ENCODE measurements around the gene METAP2.
"Not testable (repeated sequence)": the region's sequence is repeated elsewhere in the genome, so short reads cannot be mapped to it uniquely, and the experiment has no call there.

The METAP2 gene

DNA sequence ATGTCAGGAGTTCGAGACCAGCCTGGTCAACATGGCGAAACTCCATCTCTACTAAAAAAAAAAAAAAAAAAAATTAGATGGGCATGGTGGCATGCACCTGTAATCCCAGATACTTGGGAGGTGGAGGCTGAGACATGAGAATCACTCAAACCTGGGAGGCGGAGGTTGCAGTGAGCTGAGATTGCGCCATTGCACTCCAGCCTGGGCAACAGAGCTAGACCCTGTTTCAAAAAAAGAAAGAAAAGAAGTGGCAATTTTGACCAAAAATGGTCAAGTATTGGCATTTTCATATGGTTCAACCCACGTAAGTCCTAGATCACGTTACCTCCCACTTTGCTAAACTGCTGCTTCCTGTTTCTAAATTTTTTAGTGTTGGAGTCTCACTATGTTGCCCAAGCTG, 8.6 kb downstream of the METAP2 start:
- H3K27me3 ChIP-seq (ENCODE audit: control insufficient read depth in 1 of 2, insufficient read depth in 2 of 2, low read length in 2 of 2); H3K4me3 ChIP-seq (ENCODE audit: low read length in 2 of 2); H3K9ac ChIP-seq (ENCODE audit: low read length in 2 of 2); H3K27ac ChIP-seq (ENCODE audit: low read length); H3K4me1 ChIP-seq (ENCODE audit: control insufficient read depth, insufficient read depth, low read length); H3K9me3 ChIP-seq (ENCODE audit: control insufficient read depth in 2 of 2, low read length in 2 of 2): not testable (repeated sequence)
- H3K36me3 ChIP-seq (ENCODE audit: control insufficient read depth in 2 of 2, insufficient read depth in 2 of 2, low read length in 2 of 2): peaks cover 11 to 17% of the 10 kb centered on the region in 2 donors

DNA sequence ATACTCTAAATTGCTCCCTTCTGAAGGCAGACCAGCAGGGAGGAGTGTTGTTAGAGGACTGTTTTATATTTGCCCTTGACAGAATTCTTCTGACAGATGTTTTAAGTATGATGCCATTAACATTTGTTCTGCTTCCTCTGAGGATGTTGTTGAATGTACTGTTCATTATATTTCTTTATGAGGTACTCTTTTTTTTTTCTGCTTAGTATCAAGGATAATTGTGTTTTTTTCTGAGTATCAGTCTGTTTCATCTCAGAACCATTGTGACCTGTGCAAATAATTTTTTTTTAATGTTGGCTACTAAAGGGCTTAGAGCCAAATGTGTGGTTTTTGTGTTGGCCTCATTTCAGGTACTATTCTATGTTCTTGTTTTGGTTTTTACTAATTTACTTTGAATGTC, 10.6 kb downstream of the METAP2 start:
- H3K9ac ChIP-seq (ENCODE audit: low read length in 2 of 2): no peak overlapping the region
- H3K27ac ChIP-seq (ENCODE audit: low read length): no peak overlapping the region
- no peaks in the 10 kb centered on the region for H3K27me3 ChIP-seq (ENCODE audit: control insufficient read depth in 1 of 2, insufficient read depth in 2 of 2, low read length in 2 of 2)
- no peaks in the 10 kb centered on the region for H3K9me3 ChIP-seq (ENCODE audit: control insufficient read depth in 2 of 2, low read length in 2 of 2)
- no peak overlapping the region for H3K4me3 ChIP-seq (ENCODE audit: low read length in 2 of 2)
- H3K4me1 ChIP-seq (ENCODE audit: control insufficient read depth, insufficient read depth, low read length): peaks cover 3% of the 10 kb centered on the region
- peaks cover 6 to 12% of the 10 kb centered on the region in 2 donors for H3K36me3 ChIP-seq (ENCODE audit: control insufficient read depth in 2 of 2, insufficient read depth in 2 of 2, low read length in 2 of 2)

DNA sequence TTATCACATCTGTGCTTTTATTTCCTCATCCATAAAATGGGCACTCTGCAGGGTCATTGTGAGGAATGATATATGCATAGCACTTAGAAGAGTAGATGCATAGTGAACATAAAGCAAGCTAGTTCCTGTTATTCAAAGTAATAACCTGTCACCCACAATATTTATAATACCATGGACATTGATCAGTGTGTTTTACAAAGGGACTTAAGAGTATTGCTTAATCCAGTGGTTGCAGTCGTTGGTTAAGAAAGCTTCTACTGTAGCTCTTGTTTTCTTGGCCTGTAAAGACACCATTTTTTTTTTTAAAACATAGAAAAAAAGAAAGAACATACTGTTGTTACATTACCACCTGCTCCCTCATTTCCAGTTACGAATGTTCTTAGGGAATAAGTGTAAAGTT, 13.1 kb downstream of the METAP2 start:
- H3K4me1 ChIP-seq (ENCODE audit: control insufficient read depth, insufficient read depth, low read length): no peaks in the 10 kb centered on the region
- H3K27me3 ChIP-seq (ENCODE audit: control insufficient read depth in 1 of 2, insufficient read depth in 2 of 2, low read length in 2 of 2): no peaks in the 10 kb centered on the region
- no peaks in the 10 kb centered on the region for H3K9me3 ChIP-seq (ENCODE audit: control insufficient read depth in 2 of 2, low read length in 2 of 2)
- H3K27ac ChIP-seq (ENCODE audit: low read length): no peak overlapping the region
- no peak overlapping the region for H3K9ac ChIP-seq (ENCODE audit: low read length in 2 of 2)
- no peak overlapping the region for H3K4me3 ChIP-seq (ENCODE audit: low read length in 2 of 2)
- peaks cover 6 to 15% of the 10 kb centered on the region in 2 donors for H3K36me3 ChIP-seq (ENCODE audit: control insufficient read depth in 2 of 2, insufficient read depth in 2 of 2, low read length in 2 of 2)

DNA sequence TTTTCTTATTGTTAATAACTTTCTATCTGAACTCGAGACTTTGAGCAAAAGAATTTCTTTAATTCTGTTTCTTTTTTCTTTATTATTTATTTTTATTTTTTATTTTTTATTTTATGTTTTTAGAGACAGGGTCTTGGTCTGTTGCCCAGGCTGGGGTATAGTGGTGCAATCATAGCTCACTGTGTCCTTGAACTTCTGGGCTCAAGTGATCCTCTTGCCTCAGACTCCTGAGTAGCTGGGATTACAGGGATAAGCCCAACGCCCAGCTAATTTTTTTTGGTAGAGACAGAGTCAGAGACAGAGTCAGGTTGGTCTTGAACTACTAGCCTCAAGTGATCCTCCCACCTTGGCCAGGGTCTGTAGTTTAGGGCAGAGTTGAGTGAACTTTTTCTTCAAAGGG, 18.5 kb downstream of the METAP2 start:
- no peak overlapping the region for H3K4me3 ChIP-seq (ENCODE audit: low read length in 2 of 2)
- no peaks in the 10 kb centered on the region for H3K27me3 ChIP-seq (ENCODE audit: control insufficient read depth in 1 of 2, insufficient read depth in 2 of 2, low read length in 2 of 2)
- peaks cover 9 to 31% of the 10 kb centered on the region in 2 donors for H3K36me3 ChIP-seq (ENCODE audit: control insufficient read depth in 2 of 2, insufficient read depth in 2 of 2, low read length in 2 of 2)
- no peak overlapping the region for H3K9ac ChIP-seq (ENCODE audit: low read length in 2 of 2)
- no peaks in the 10 kb centered on the region for H3K9me3 ChIP-seq (ENCODE audit: control insufficient read depth in 2 of 2, low read length in 2 of 2)
- no peaks in the 10 kb centered on the region for H3K4me1 ChIP-seq (ENCODE audit: control insufficient read depth, insufficient read depth, low read length)
- no peak overlapping the region for H3K27ac ChIP-seq (ENCODE audit: low read length)

DNA sequence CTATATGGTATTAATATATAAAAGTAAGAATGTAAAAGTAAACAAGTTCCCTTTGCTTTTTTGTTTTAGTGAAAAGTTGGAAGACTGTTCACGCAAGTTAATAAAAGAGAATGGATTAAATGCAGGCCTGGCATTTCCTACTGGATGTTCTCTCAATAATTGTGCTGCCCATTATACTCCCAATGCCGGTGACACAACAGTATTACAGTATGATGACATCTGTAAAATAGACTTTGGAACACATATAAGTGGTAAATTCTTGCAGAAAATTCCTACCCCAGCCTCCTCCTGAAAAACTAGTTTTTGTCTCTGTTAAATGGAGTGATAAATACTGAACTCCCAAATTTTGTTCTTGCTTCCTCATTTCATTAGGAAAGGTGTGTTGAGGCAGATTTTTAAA, 20.9 kb downstream of the METAP2 start:
- peaks cover 16 to 45% of the 10 kb centered on the region in 2 donors for H3K36me3 ChIP-seq (ENCODE audit: control insufficient read depth in 2 of 2, insufficient read depth in 2 of 2, low read length in 2 of 2)

DNA sequence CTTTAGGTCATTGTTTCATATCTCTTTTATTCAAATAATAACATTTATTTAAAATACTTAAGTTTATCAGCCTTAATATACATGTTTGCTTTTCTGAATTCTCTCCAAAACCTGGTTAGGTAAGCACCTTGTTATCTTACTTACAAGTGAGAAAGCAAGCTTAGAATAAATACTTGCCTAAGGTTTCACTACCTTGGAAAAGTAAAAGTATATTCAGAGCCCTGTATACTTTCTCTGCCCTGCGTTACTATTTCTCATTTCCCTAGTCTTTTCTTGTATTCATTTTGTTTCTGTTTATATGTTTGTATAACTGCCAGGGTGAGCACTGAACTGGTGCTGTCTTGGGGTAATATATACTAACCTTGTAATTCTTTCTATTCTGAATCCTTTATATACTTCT, 21.5 kb downstream of the METAP2 start:
- Histone ChIP-seq H3K9ac (ENCODE audit: low read length in 2 of 2) (no peak overlapping the region), H3K36me3 (ENCODE audit: control insufficient read depth in 2 of 2, insufficient read depth in 2 of 2, low read length in 2 of 2) (peaks cover 16 to 46% of the 10 kb centered on the region in 2 donors), H3K27me3 (ENCODE audit: control insufficient read depth in 1 of 2, insufficient read depth in 2 of 2, low read length in 2 of 2) (no peaks in the 10 kb centered on the region), H3K27ac (ENCODE audit: low read length) (no peak overlapping the region), H3K9me3 (ENCODE audit: control insufficient read depth in 2 of 2, low read length in 2 of 2) (no peaks in the 10 kb centered on the region), H3K4me1 (ENCODE audit: control insufficient read depth, insufficient read depth, low read length) (no peaks in the 10 kb centered on the region), H3K4me3 (ENCODE audit: low read length in 2 of 2) (no peak overlapping the region)

More for the DNA sequence above, 20.9 kb downstream of the METAP2 start:
- H3K9me3 ChIP-seq (ENCODE audit: control insufficient read depth in 2 of 2, low read length in 2 of 2): no peaks in the 10 kb centered on the region
- H3K4me3 ChIP-seq (ENCODE audit: low read length in 2 of 2): no peak overlapping the region
- no peak overlapping the region for H3K9ac ChIP-seq (ENCODE audit: low read length in 2 of 2)
- no peaks in the 10 kb centered on the region for H3K27me3 ChIP-seq (ENCODE audit: control insufficient read depth in 1 of 2, insufficient read depth in 2 of 2, low read length in 2 of 2)
- H3K4me1 ChIP-seq (ENCODE audit: control insufficient read depth, insufficient read depth, low read length): no peaks in the 10 kb centered on the region
- H3K27ac ChIP-seq (ENCODE audit: low read length): no peak overlapping the region

DNA sequence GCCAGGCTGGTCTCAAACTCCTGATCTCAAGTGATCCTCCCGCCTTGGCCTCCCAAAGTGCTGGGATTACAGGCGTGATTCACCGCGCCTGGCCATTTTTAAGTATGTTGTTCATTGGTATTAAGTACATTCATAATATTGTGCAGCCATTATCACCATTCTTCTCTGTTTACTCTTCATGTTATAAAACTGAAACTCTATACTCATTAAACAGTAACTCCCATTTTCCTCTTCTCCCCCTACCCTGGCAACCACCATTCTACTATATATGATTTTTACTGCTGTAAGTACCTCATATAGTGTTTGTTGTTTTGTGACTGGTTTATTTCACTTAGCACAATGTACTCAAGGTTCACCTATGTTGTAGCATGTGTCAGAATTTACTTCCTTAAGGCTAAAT, 23.1 kb downstream of the METAP2 start:
- no peaks in the 10 kb centered on the region for H3K4me1 ChIP-seq (ENCODE audit: control insufficient read depth, insufficient read depth, low read length)
- no peaks in the 10 kb centered on the region for H3K27me3 ChIP-seq (ENCODE audit: control insufficient read depth in 1 of 2, insufficient read depth in 2 of 2, low read length in 2 of 2)
- H3K4me3 ChIP-seq (ENCODE audit: low read length in 2 of 2): no peak overlapping the region
- H3K36me3 ChIP-seq (ENCODE audit: control insufficient read depth in 2 of 2, insufficient read depth in 2 of 2, low read length in 2 of 2): peaks cover 16 to 43% of the 10 kb centered on the region in 2 donors
- H3K27ac ChIP-seq (ENCODE audit: low read length): no peak overlapping the region
- H3K9ac ChIP-seq (ENCODE audit: low read length in 2 of 2): no peak overlapping the region
- H3K9me3 ChIP-seq (ENCODE audit: control insufficient read depth in 2 of 2, low read length in 2 of 2): no peaks in the 10 kb centered on the region

DNA sequence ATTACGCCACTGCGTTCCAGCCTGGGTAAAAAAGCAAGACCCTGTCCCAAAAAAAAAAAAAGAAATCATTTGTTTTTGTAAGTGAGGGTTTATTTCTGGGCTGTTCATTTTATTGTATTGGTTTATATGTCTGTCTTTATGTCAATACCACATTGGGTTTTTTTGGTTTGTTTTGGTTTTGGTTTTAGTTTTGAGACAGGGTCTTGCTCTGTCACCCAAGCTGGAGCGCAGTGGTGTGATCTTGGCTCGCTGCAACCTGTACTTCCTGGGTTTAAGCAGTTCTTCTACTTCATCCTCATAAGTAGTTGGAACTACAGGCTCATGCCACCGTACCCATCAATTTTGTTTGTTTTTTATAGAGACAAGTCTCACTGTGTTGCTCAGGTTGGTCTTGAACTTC, 25.0 kb downstream of the METAP2 start:
- Histone ChIP-seq H3K9me3 (ENCODE audit: control insufficient read depth in 2 of 2, low read length in 2 of 2) (no peaks in the 10 kb centered on the region), H3K9ac (ENCODE audit: low read length in 2 of 2) (no peak overlapping the region), H3K4me1 (ENCODE audit: control insufficient read depth, insufficient read depth, low read length) (no peaks in the 10 kb centered on the region), H3K36me3 (ENCODE audit: control insufficient read depth in 2 of 2, insufficient read depth in 2 of 2, low read length in 2 of 2) (peaks cover 21 to 42% of the 10 kb centered on the region in 2 donors), H3K27me3 (ENCODE audit: control insufficient read depth in 1 of 2, insufficient read depth in 2 of 2, low read length in 2 of 2) (no peaks in the 10 kb centered on the region), H3K27ac (ENCODE audit: low read length) (no peak overlapping the region), H3K4me3 (ENCODE audit: low read length in 2 of 2) (no peak overlapping the region)

DNA sequence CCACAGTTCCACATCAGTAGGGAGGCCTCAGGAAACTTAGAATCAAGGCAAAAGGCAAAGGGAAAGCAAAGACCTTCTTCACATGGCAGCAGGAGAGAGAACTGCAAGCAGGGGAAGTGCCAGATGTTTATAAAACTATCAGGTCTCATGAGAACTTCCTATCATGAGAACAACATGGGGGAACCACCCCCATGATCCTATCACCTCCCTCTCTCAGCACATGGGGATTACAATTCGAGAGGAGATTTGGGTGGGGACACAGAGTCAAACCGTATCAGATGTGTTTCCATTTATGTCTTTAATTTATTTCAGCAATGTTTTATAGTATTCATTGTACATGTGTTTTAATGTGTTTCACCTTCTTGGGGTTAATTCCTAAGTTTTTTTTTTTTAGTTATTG, 25.8 kb downstream of the METAP2 start:
- peaks cover 27 to 47% of the 10 kb centered on the region in 2 donors for H3K36me3 ChIP-seq (ENCODE audit: control insufficient read depth in 2 of 2, insufficient read depth in 2 of 2, low read length in 2 of 2)
- H3K4me3 ChIP-seq (ENCODE audit: low read length in 2 of 2): no peak overlapping the region
- no peak overlapping the region for H3K27ac ChIP-seq (ENCODE audit: low read length)
- no peaks in the 10 kb centered on the region for H3K27me3 ChIP-seq (ENCODE audit: control insufficient read depth in 1 of 2, insufficient read depth in 2 of 2, low read length in 2 of 2)
- H3K4me1 ChIP-seq (ENCODE audit: control insufficient read depth, insufficient read depth, low read length): no peaks in the 10 kb centered on the region
- H3K9ac ChIP-seq (ENCODE audit: low read length in 2 of 2): no peak overlapping the region
- no peaks in the 10 kb centered on the region for H3K9me3 ChIP-seq (ENCODE audit: control insufficient read depth in 2 of 2, low read length in 2 of 2)

DNA sequence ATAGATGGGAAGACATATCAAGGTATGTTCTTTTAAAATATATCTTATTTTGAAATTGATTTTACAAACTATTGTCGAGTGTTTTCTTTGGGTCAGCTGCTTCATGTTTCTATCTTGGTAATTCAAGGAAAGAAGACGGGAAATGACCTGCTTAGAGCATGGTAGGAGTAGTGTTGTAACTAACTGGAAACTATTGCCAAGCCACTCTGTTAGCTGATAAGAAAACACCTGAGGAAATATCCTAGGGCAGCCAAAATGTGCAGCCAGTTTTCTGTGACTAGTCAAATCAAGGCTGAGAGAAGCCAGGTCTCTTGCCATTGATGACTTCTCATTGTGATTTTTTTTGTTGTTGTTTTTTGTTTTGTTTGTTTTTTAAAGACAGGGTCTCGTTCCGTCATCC, 30.2 kb downstream of the METAP2 start:
- Histone ChIP-seq H3K27ac (ENCODE audit: low read length) (no peak overlapping the region), H3K9ac (ENCODE audit: low read length in 2 of 2) (no peak overlapping the region), H3K36me3 (ENCODE audit: control insufficient read depth in 2 of 2, insufficient read depth in 2 of 2, low read length in 2 of 2) (peaks cover 23 to 30% of the 10 kb centered on the region in 2 donors), H3K4me1 (ENCODE audit: control insufficient read depth, insufficient read depth, low read length) (peaks cover 2% of the 10 kb centered on the region), H3K4me3 (ENCODE audit: low read length in 2 of 2) (no peak overlapping the region), H3K9me3 (ENCODE audit: control insufficient read depth in 2 of 2, low read length in 2 of 2) (no peaks in the 10 kb centered on the region), H3K27me3 (ENCODE audit: control insufficient read depth in 1 of 2, insufficient read depth in 2 of 2, low read length in 2 of 2) (no peaks in the 10 kb centered on the region)

DNA sequence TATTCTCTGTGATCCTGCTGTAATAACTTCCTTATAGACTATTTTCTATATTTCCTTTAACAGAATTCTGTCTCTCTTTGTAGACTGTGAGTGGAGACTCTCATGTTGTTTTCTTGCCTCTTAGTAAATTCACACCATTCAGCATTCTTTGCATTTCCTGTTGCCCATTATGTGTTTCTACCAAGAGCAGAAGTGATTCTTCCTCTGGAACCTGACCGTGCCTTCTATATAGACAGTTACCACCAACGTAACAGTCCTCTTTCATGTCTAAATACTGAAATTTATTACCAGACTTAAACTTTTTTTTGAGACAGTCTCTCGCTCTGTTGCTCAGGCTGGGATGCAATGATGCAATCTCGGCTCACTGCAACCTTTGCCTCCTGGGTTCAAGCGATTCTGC, 31.1 kb downstream of the METAP2 start:
- H3K9ac ChIP-seq (ENCODE audit: low read length in 2 of 2): no peak overlapping the region
- H3K27ac ChIP-seq (ENCODE audit: low read length): no peak overlapping the region
- H3K36me3 ChIP-seq (ENCODE audit: control insufficient read depth in 2 of 2, insufficient read depth in 2 of 2, low read length in 2 of 2): peaks cover 22 to 26% of the 10 kb centered on the region in 2 donors

More for the DNA sequence above, 31.1 kb downstream of the METAP2 start:
- peaks cover 2% of the 10 kb centered on the region for H3K4me1 ChIP-seq (ENCODE audit: control insufficient read depth, insufficient read depth, low read length)
- no peak overlapping the region for H3K4me3 ChIP-seq (ENCODE audit: low read length in 2 of 2)
- no peaks in the 10 kb centered on the region for H3K9me3 ChIP-seq (ENCODE audit: control insufficient read depth in 2 of 2, low read length in 2 of 2)
- H3K27me3 ChIP-seq (ENCODE audit: control insufficient read depth in 1 of 2, insufficient read depth in 2 of 2, low read length in 2 of 2): no peaks in the 10 kb centered on the region
